ENCODE results near the gene NDUFA11. TPM values are rescaled to one million over a fixed set of nuclear protein-coding genes. Genes with fewer than 3 reads are reported as not detected.

NDUFA11 gene
- total and polyA plus RNA-seq, 2 of the 13 experiments (the other 11 are each of a cell fraction or from before 2014, with no cell fraction given): 286 to 378 TPM

DNA sequence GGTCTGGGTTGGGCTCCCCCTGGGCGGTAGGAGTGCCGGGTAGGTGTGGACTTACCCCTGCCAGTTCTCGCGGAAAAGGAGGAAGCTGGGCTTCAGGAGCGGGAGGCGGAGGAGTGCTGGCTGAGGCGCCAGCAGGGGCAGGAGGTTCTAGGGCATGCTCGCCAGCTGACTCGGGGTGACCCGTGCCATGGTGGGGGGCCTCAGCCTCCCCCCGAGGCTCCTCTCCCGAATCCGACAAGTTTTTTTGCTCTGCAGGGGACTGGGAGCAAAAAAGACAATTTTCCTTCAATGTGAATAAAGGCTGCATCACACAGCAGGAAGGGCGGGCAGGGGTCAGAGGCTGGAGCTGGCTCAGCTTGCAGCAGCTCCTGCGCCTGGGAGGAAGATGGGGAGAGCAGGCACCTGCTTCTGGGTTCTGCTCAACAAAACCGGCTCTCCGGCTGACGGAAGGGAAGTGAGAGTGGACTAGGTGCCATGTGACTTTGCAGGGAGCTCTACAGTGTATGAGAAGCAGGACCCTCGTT, 47.8 kb upstream of the NDUFA11 start:
- peaks cover 52% of the 10 kb centered on the region for H3K4me1 ChIP-seq (ENCODE audit: insufficient read depth, low read length)
- H3K4me2 ChIP-seq (ENCODE audit: low read depth, low read length): no peak overlapping the region
- peaks cover 20% of the 10 kb centered on the region; the same call in 1 of the 2 replicates for H4K20me1 ChIP-seq (ENCODE audit: insufficient read depth, low read length)
- peaks cover 17 to 49% of the 10 kb centered on the region in 2 experiments; a peak in 4 of 5 replicates for H3K36me3 ChIP-seq (replicated peaks in 1 of 2; ENCODE audit: control insufficient read depth in 1 of 2, insufficient read depth in 2 of 2, low read length in 2 of 2)
- POLR2A ChIA-PET: interaction anchor here (1.6 kb wide), 1 partner anchor 11 kb away, joined by 6 read pairs; no protein-coding TSS in a partner anchor
- H3K27ac ChIP-seq (ENCODE audit: extremely low read length, insufficient read depth, low read length): no peak overlapping the region
- WGBS (ENCODE audit: low lambda C conversion rate): 95% methylated on average over 16 of the region's 19 CpGs
- no peaks in the 10 kb centered on the region for H3K27me3 ChIP-seq (ENCODE audit: control insufficient read depth in 1 of 2, insufficient read depth in 2 of 2, low read length in 2 of 2)
- TF ChIP-seq ZKSCAN8 (CRISPR knock-in tag; IDR thresholded peaks at IDR 0.05; ENCODE audit: borderline replicate concordance) (no peak), ARHGAP35 (CRISPR knock-in tag; IDR thresholded peaks at IDR 0.05; ENCODE audit: borderline replicate concordance) (no peak), CEBPG (CRISPR knock-in tag; IDR thresholded peaks at IDR 0.05) (no peak), CBFB (CRISPR knock-in tag; IDR thresholded peaks at IDR 0.05) (no peak), THAP11 (CRISPR knock-in tag; IDR thresholded peaks at IDR 0.05) (no peak), ZNF407 (CRISPR knock-in tag; IDR thresholded peaks at IDR 0.05; ENCODE audit: not compliant biosample characterization) (no peak), ZNF3 (CRISPR knock-in tag; IDR thresholded peaks at IDR 0.05) (no peak), PLRG1 (conservative IDR thresholded peaks at IDR 0.05) (no peak), FOXO1 (CRISPR knock-in tag; IDR thresholded peaks at IDR 0.05) (no peak), ZNF432 (CRISPR knock-in tag; IDR thresholded peaks at IDR 0.05; ENCODE audit: borderline replicate concordance) (no peak), ZNF766 (CRISPR knock-in tag; IDR thresholded peaks at IDR 0.05; ENCODE audit: borderline replicate concordance) (no peak), ZNF276 (CRISPR knock-in tag; IDR thresholded peaks at IDR 0.05; ENCODE audit: low read depth) (no peak)
- TF ChIP-seq, protein P1, sequence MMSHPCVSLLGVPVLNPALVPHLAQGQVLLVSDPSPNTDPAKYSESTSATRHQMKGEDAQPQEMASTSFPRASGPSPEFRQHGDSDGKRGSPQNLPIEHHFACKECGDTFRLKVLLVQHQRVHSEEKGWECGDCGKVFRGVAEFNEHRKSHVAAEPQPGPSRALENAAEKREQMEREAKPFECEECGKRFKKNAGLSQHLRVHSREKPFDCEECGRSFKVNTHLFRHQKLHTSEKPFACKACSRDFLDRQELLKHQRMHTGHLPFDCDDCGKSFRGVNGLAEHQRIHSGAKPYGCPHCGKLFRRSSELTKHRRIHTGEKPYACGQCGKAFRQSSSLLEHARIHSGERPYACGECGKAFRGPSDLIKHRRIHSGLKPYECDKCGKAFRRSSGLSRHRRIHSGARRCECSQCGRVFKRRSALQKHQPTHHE (CRISPR knock-in tag; IDR thresholded peaks at IDR 0.05; ENCODE audit: borderline replicate concordance): no peak
- BruUV-seq (replicated peaks): no TSS peak
- DNase-seq (ENCODE audit: low spot score) (no peak), ATAC-seq (no peak), FAIRE-seq (no peak)
- H3K4me3 ChIP-seq (replicated peaks in 1 of 3; ENCODE audit: insufficient read depth in 1 of 3, low read depth in 2 of 3, low read length in 3 of 3): no peak overlapping the region
- in situ Hi-C loops (cut with HindIII; ENCODE audit: extremely low pct_ligation_motif_present, low pct_unique_long_range_greater_than_20kb): loop anchor here (5.0 kb wide), 1 partner anchor 39 kb away; the partner anchor contains the start of gene CAPS
- intact Hi-C loops (cut with micrococcal nuclease; ENCODE audit: unreplicated experiment): no loop called here
- H3K79me2 ChIP-seq (ENCODE audit: insufficient read depth, low read length): peaks cover 93% of the 10 kb centered on the region
- CTCF ChIA-PET (ENCODE audit: low intra/inter-chr PET ratio, low total read pairs): no interaction called here
- no peak overlapping the region for H2AFZ ChIP-seq (ENCODE audit: low read length)
- no peaks in the 10 kb centered on the region for H3K9me3 ChIP-seq (ENCODE audit: low read length)
- H3K9ac ChIP-seq (ENCODE audit: insufficient read depth, low read depth, low read length): no peak overlapping the region
